ENCODE measurements around the gene CNTRL. TPM values are rescaled to one million over a fixed set of nuclear protein-coding genes. Genes with fewer than 3 reads are reported as not detected.

Gene CNTRL
- total RNA-seq, 1 experiment from 2014 or later: 40.6 TPM

DNA sequence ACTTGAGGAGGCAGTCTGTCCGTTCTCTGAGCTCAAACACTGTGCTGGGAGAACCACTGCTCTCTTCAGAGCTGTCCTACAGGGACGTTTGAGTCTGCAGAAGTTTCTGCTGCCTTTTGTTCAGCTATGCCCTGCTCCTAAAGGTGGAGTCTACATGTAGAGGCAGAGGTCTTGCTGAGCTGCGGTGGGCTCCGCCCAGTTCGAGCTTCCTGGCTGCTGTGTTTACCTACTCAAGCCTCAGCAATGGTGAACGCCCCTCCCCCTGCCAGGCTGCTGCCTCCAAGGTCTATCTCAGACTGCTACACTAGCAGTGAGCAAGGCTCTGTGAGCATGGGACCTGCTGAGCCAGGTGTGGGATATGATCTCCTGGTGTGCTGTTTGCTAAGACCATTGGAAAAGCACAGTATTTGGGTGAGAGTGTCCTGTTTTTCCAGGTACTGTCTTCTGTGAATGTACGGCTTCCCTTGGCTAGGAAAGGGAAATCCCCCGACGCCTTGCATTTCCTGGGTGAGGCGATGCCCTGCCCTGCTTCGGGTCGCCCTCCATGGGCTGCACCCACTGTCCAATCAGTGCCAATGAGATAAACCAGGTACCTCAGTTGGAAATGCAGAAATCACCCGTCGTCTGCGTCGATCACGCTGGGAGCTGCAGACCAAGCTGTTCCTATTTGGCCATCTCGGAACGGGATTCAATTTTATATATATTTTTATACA, 58.5 kb downstream of the CNTRL start:
- no peaks in the 10 kb centered on the region for H3K27me3 ChIP-seq
- H3K4me1 ChIP-seq: peaks cover 4% of the 10 kb centered on the region
- H3K27ac ChIP-seq: no peak overlapping the region
- DNase-seq: no peak
- no peak overlapping the region for H3K4me3 ChIP-seq
- H3K9me3 ChIP-seq (replicated peaks): peaks cover 10% of the 10 kb centered on the region
- peaks cover 48% of the 10 kb centered on the region for H3K36me3 ChIP-seq

DNA sequence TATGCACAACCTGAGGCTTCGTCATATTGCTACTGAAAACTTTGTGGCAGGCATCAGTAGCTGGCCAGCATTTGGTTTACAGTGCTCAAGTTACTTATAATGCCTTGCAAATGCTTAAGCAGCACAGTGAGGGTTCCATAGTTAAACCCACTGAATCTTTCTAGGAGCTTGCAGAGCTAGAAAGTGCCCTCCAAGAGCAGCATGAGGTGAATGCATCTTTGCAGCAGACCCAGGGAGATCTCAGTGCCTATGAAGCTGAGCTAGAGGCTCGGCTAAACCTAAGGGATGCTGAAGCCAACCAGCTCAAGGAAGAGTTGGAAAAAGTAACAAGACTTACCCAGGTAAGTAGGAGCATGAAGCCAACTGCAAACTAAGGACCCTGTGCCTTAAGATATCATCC, 60.9 kb downstream of the CNTRL start:
- Histone ChIP-seq H3K36me3 (peaks cover 56% of the 10 kb centered on the region), H3K27me3 (no peaks in the 10 kb centered on the region), H3K4me1 (peaks cover 17% of the 10 kb centered on the region), H3K9me3 (replicated peaks) (no peaks in the 10 kb centered on the region), H3K4me3 (no peak overlapping the region), H3K27ac (no peak overlapping the region)
- no peak for DNase-seq

DNA sequence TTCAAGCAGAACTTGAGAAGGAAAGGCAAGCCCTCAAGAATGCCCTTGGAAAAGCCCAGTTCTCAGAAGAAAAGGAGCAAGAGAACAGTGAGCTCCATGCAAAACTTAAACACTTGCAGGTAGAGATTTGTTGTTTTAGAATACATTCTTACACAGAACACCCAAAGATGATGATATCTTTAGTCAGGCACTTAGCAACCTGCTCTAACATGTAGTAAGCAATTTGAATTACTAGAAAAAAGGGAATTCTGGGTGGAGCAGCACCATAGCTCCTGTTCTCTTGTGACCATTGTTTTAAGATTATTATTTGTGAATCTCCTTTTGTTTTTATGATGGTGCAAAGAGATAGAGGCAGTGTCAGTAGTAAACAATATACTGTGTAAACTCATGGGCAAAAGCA, 63.8 kb downstream of the CNTRL start:
- DNase-seq: no peak
- Histone ChIP-seq H3K4me1 (peaks cover 17% of the 10 kb centered on the region), H3K36me3 (peaks cover 57% of the 10 kb centered on the region), H3K27ac (no peak overlapping the region), H3K27me3 (no peaks in the 10 kb centered on the region), H3K4me3 (no peak overlapping the region), H3K9me3 (replicated peaks) (no peaks in the 10 kb centered on the region)

DNA sequence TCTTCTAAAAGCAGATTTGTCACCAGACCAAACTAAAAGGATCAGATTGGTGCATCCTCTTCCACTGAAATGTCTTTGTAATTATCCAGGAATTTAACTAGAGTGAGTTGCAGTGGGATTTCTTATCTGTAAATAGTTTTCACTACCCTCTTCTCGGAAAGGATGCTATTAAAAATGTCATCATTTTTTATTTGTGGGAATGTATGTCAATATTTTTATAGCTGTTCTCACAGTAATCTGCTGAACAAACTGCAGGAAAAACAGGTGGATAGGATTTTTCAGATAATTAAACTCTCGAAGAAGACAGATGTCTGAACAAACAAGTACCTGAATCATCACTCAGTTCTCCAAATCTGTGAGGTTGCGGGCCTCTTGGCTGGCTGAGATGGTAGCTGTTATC, 64.2 kb downstream of the CNTRL start:
- Histone ChIP-seq H3K4me3 (no peak overlapping the region), H3K9me3 (replicated peaks) (no peaks in the 10 kb centered on the region), H3K36me3 (peaks cover 58% of the 10 kb centered on the region), H3K27ac (no peak overlapping the region), H3K4me1 (peaks cover 17% of the 10 kb centered on the region), H3K27me3 (no peaks in the 10 kb centered on the region)
- peak in 1 of 2 experiments; percentile 15 for DNase-seq

DNA sequence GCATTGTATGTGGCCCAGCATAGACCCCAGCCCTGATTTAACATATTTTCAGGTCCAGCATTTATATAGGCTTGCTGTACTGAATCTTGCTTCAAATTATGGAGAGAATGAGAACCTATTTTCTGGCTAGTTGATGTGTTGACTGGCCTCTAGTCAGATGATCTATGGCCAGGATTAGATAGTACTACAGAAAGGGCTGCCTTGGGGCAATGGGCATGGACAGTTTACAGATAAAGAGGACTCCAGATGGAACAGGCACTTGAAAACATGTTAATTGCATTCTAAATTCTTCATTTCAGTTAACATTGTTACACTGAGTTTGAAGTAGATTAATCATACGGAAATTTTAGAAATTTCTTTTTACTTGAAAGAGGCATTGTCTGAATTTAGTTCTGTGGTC, 65.4 kb downstream of the CNTRL start:
- Histone ChIP-seq H3K27me3 (no peaks in the 10 kb centered on the region), H3K36me3 (peaks cover 66% of the 10 kb centered on the region), H3K27ac (no peak overlapping the region), H3K9me3 (replicated peaks) (no peaks in the 10 kb centered on the region), H3K4me3 (no peak overlapping the region), H3K4me1 (peaks cover 17% of the 10 kb centered on the region)
- no peak for DNase-seq

DNA sequence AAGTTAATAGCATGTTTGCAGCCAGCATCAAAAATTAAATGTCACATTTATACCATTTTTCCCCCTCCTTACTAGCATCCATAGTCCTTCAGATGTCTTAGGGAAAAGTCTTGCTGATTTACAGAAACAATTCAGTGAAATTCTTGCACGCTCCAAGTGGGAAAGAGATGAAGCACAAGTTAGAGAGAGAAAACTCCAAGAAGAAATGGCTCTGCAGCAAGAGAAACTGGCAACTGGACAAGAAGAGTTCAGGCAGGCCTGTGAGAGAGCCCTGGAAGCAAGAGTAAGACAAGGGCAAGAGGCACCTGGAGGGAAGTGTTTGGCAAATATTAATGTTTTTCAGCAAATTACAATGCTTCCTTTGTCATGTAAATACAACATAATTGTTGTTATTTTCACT, 66.6 kb downstream of the CNTRL start:
- no peaks in the 10 kb centered on the region for H3K9me3 ChIP-seq (replicated peaks)
- DNase-seq: no peak
- H3K36me3 ChIP-seq: peaks cover 62% of the 10 kb centered on the region
- no peak overlapping the region for H3K27ac ChIP-seq
- peaks cover 17% of the 10 kb centered on the region for H3K4me1 ChIP-seq
- no peaks in the 10 kb centered on the region for H3K27me3 ChIP-seq
- no peak overlapping the region for H3K4me3 ChIP-seq

DNA sequence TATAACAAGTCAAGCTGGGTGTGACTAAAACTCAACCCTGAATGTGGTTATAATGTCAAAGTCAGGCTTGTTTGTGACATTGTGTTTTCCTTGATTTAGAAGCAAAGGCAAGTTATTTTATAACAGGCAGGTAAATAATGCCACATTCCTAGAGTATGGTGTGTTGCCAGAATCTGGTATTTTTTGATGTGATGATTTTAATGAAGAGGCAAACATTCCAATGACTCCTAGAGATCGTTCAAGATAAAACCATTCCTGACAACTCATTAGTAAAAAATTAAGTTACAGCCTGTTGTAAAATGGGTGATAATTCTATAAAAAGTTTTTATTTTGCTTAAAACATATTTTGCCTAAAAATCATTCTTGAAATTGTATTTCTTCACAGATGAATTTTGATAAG, 67.0 kb downstream of the CNTRL start:
- H3K27me3 ChIP-seq: no peaks in the 10 kb centered on the region
- DNase-seq: no peak
- peaks cover 17% of the 10 kb centered on the region for H3K4me1 ChIP-seq
- H3K9me3 ChIP-seq (replicated peaks): no peaks in the 10 kb centered on the region
- H3K27ac ChIP-seq: no peak overlapping the region
- H3K36me3 ChIP-seq: peaks cover 62% of the 10 kb centered on the region
- H3K4me3 ChIP-seq: no peak overlapping the region

DNA sequence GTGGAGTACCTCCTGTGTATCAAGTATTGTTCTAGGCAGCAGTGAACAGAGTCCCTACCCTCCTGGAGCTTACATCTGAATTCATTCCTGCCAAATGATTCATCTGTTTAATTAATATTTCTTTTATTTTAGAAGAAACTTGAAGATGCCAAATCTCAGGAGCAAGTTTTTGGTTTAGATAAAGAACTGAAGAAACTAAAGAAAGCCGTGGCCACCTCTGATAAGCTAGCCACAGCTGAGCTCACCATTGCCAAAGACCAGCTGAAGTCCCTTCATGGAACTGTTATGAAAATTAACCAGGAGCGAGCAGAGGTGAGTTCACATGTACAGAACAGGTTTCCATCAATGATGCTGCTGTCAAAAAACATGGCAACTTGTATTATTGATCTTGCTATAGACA, 69.0 kb downstream of the CNTRL start:
- DNase-seq: no peak
- H3K9me3 ChIP-seq (replicated peaks): no peaks in the 10 kb centered on the region
- H3K27ac ChIP-seq: no peak overlapping the region
- no peaks in the 10 kb centered on the region for H3K27me3 ChIP-seq
- H3K4me1 ChIP-seq: peaks cover 9% of the 10 kb centered on the region
- H3K36me3 ChIP-seq: peaks cover 74% of the 10 kb centered on the region
- H3K4me3 ChIP-seq: no peak overlapping the region

DNA sequence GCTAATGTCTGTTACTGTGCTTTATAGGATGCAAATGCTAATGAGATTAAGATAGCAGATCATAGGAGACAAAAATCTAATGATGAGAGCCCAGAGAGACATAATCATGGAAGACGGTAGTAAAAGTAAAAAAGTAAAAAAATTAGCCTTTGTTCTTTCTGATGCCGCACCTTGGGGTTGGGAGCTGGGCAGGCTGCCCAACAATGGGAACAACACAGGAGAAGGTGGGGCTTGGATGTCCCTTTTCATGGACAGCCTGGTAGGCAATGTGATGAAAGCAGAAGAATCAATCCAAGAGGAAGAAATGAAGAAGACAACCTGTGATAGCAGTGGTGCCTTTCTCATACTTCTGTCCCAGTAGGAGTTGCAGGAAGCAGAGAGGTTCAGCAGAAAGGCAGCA, 69.7 kb downstream of the CNTRL start:
- Histone ChIP-seq H3K4me3 (no peak overlapping the region), H3K36me3 (peaks cover 74% of the 10 kb centered on the region), H3K4me1 (peaks cover 2% of the 10 kb centered on the region; the same call in 1 of the 2 replicates), H3K27me3 (no peaks in the 10 kb centered on the region), H3K9me3 (replicated peaks) (no peaks in the 10 kb centered on the region), H3K27ac (no peak overlapping the region)
- no peak for DNase-seq

DNA sequence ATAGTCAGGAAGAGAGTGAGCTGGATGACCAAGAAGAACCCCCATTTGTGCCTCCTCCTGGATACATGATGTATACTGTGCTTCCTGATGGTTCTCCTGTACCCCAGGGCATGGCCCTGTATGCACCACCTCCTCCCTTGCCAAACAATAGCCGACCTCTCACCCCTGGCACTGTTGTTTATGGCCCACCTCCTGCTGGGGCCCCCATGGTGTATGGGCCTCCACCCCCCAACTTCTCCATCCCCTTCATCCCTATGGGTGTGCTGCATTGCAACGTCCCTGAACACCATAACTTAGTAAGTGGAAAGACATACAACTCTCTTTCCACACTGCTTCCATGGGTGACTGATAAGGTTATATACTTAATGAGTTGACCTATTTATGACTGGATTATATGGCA, 75.4 kb downstream of the CNTRL start:
- no peak overlapping the region for H3K4me3 ChIP-seq
- no peaks in the 10 kb centered on the region for H3K27me3 ChIP-seq
- 0 out of 2 replicates have a peak, but pooled peaks cover 4% of the 10 kb centered on the region for H3K4me1 ChIP-seq
- H3K36me3 ChIP-seq: peaks cover 59% of the 10 kb centered on the region
- no peak for DNase-seq
- H3K27ac ChIP-seq: no peak overlapping the region
- H3K9me3 ChIP-seq (replicated peaks): no peaks in the 10 kb centered on the region

DNA sequence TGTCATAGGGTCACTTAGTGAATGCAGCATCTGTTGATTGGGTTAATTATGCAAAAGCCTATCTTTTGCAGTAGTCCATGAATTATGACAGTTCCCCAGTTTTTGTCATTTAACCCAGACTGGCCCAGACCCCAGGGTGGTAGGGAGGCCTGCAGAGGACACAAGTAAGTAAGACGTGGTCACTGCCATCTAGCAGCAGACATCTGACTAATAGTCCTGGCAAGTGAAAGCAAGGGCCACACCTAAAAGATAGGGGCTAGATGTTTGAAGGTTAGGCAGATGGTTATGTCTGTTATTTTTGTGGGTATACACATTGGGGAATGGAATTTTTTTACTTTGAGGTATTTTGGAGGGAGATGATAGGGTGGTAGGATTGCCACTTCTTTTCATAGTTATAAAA, 78.9 kb downstream of the CNTRL start:
- H3K4me1 ChIP-seq: peaks cover 9% of the 10 kb centered on the region
- no peak overlapping the region for H3K4me3 ChIP-seq
- H3K9me3 ChIP-seq (replicated peaks): no peaks in the 10 kb centered on the region
- no peak for DNase-seq
- H3K27ac ChIP-seq: no peak overlapping the region
- peaks cover 70% of the 10 kb centered on the region for H3K36me3 ChIP-seq
- no peaks in the 10 kb centered on the region for H3K27me3 ChIP-seq

DNA sequence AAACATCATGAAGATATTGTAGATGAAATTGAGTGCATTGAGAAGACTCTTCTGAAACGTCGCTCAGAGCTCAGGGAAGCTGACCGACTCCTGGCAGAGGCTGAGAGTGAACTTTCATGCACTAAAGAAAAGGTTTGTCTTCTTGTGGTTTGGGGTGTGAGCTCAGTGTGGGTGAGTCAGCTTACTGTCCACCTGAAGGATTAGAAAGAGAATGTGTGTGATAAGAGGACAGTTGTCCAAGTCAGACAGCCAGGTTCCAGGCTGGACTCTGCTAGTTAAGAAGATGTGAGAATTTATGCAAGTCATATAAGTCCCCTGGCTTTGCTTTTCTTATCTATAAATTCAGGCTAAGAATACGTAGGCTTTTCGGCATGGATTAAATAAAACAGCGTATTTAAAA, 80.0 kb downstream of the CNTRL start:
- Histone ChIP-seq H3K36me3 (peaks cover 72% of the 10 kb centered on the region), H3K27me3 (no peaks in the 10 kb centered on the region), H3K4me3 (no peak overlapping the region), H3K9me3 (replicated peaks) (no peaks in the 10 kb centered on the region), H3K27ac (no peak overlapping the region), H3K4me1 (peaks cover 9% of the 10 kb centered on the region)
- no peak for DNase-seq

DNA sequence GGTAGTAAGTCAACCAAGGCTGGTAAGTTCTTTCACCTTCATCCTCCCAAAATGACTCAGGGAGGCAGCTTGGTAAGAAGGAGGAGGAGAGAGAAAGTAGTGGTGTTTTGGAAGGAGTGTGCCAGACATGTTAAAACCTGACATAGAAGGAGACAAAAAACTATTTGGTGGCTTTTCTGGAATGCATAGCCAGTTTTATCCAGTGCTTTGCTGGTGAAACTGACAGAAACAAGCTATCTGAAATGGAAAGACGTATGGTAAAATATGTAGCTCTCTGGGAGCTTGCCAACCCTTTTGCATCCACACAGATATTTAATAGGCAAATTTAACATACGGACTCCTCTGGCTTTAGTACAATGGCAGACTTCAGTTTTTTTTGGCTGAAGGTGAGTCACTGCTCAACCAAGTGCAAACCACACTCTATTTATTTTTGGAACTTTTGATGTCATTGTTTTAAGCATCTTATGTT, 81.5 kb downstream of the CNTRL start:
- no peaks in the 10 kb centered on the region for H3K9me3 ChIP-seq (replicated peaks)
- peaks cover 9% of the 10 kb centered on the region for H3K4me1 ChIP-seq
- peak in 1 of 2 experiments; percentile 8 for DNase-seq
- no peak overlapping the region for H3K27ac ChIP-seq
- H3K27me3 ChIP-seq: no peaks in the 10 kb centered on the region
- H3K36me3 ChIP-seq: peaks cover 69% of the 10 kb centered on the region
- H3K4me3 ChIP-seq: no peak overlapping the region

DNA sequence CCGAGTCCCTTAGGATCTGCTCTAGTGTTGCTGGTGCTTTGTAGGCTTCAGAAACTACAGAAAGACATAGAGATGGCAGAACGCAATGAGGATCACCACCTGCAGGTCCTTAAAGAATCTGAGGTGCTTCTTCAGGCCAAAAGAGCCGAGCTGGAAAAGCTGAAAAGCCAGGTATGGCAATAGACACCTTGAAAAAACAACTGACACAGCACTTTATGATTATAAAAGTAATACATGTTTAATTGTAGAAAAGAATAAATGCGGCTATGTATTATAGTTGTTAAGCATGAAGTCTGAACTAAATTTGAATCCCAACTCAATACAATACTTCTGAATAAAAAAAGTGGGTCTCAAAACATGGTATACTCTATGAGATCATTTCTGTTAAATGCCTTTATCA, 83.2 kb downstream of the CNTRL start:
- Histone ChIP-seq H3K4me1 (peaks cover 9% of the 10 kb centered on the region), H3K27me3 (no peaks in the 10 kb centered on the region), H3K27ac (no peak overlapping the region), H3K9me3 (replicated peaks) (no peaks in the 10 kb centered on the region), H3K36me3 (peaks cover 75% of the 10 kb centered on the region), H3K4me3 (no peak overlapping the region)
- DNase-seq: no peak

DNA sequence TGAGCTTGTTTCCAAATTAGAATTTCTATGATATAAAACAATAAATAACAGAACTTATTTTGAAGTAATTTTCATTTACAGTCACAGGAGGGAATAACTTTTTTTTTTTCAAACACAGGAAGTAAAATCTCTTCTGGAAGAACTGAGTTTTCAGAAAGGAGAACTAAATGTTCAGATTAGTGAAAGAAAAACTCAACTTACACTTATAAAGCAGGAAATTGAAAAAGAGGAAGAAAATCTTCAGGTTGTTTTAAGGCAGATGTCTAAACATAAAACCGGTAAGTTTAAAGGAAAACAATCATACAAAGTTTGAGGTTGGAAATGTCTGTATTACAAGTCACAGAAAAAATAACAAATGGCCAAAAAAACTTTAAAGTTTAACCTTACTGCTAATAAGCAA, 85.3 kb downstream of the CNTRL start:
- no peaks in the 10 kb centered on the region for H3K27me3 ChIP-seq
- no peak overlapping the region for H3K4me3 ChIP-seq
- no peak for DNase-seq
- H3K27ac ChIP-seq: no peak overlapping the region
- H3K9me3 ChIP-seq (replicated peaks): no peaks in the 10 kb centered on the region
- H3K36me3 ChIP-seq: peaks cover 81% of the 10 kb centered on the region
- H3K4me1 ChIP-seq: peaks cover 6% of the 10 kb centered on the region

DNA sequence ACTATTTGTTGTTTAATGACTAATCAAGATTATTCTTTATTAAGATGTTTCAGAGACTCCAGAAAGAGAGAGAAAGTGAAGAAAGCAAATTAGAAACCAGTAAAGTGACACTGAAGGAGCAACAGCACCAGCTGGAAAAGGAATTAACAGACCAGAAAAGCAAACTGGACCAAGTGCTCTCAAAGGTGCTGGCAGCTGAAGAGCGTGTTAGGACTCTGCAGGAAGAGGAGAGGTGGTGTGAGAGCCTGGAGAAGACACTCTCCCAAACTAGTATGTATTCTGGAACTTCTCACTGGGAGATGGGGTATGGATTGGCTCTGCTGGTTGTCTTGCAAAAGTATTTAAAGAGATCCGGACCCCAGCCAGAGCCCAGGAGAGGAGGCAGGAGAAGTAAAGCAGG, 93.3 kb downstream of the CNTRL start:
- no peak for DNase-seq
- Histone ChIP-seq H3K9me3 (replicated peaks) (no peaks in the 10 kb centered on the region), H3K4me1 (no peaks in the 10 kb centered on the region), H3K27ac (no peak overlapping the region), H3K27me3 (no peaks in the 10 kb centered on the region), H3K36me3 (peaks cover 68% of the 10 kb centered on the region), H3K4me3 (no peak overlapping the region)
